ENCODE measurements around the gene ANO5. TPM values are rescaled to one million over a fixed set of nuclear protein-coding genes. Genes with fewer than 3 reads are reported as not detected.

Gene ANO5
- polyA plus RNA-seq, 1 donor (not counting 4 experiments of a cell fraction or from before 2014, with no cell fraction given) = not detected

- no peak overlapping the region for H3K4me3 ChIP-seq (ENCODE audit: control insufficient read depth in 2 of 3, extremely low read depth in 1 of 3, insufficient read depth in 2 of 3, low read depth in 1 of 3, low read length in 3 of 3)
- H3K9me3 ChIP-seq (ENCODE audit: control insufficient read depth, low read depth, low read length) = no peaks in the 10 kb centered on the region
- TF ChIP-seq EZH2 (IDR thresholded peaks at IDR 0.05; ENCODE audit: low read length) (no peak), CTCF (optimal IDR thresholded peaks at IDR 0.05 in 1 of 3, IDR thresholded peaks at IDR 0.05 in 1 of 3, conservative IDR thresholded peaks at IDR 0.05 in 1 of 3; ENCODE audit: extremely low read depth in 1 of 3, insufficient read depth in 2 of 3, low read length in 3 of 3) (no peak)
- dilution Hi-C loops (cut with MboI; ENCODE audit: extremely low pct_ligation_motif_present, low sequenced_read_pairs) = no loop called here
- FAIRE-seq = no peak
- no peaks in the 10 kb centered on the region for H3K36me3 ChIP-seq (ENCODE audit: control insufficient read depth in 2 of 2, extremely low read depth in 1 of 2, insufficient read depth in 2 of 2, low read length in 2 of 2)
- H3K9me1 ChIP-seq (ENCODE audit: control insufficient read depth, extremely low read depth, insufficient read depth, low read length) = no peaks in the 10 kb centered on the region
- no peak overlapping the region for H3K27ac ChIP-seq (ENCODE audit: control insufficient read depth, insufficient read depth, low read length)
- DNase-seq (ENCODE audit: low read depth, low spot score) = no peak
- no peaks in the 10 kb centered on the region for H3K4me1 ChIP-seq (ENCODE audit: control insufficient read depth, extremely low read depth, insufficient read depth, low read length)
- no peak overlapping the region for H2AFZ ChIP-seq (ENCODE audit: control insufficient read depth, low read length)
- no peak overlapping the region for H3K9ac ChIP-seq (ENCODE audit: control insufficient read depth, extremely low read depth, insufficient read depth, low read length)
- no peaks in the 10 kb centered on the region for H3K79me2 ChIP-seq (ENCODE audit: control insufficient read depth, insufficient read depth, low read length)
- H3K27me3 ChIP-seq (ENCODE audit: control insufficient read depth, extremely low read depth, insufficient read depth, low read length) = no peaks in the 10 kb centered on the region
- no peak overlapping the region for H3K4me2 ChIP-seq (ENCODE audit: control insufficient read depth, extremely low read depth, insufficient read depth, low read depth, low read length)
- no peaks in the 10 kb centered on the region for H4K20me1 ChIP-seq (ENCODE audit: control insufficient read depth, extremely low read depth, insufficient read depth, low read length)
Observed at GRCh38 chr11:22199243-22199642, 6.4 kb downstream of the ANO5 start.

DNA sequence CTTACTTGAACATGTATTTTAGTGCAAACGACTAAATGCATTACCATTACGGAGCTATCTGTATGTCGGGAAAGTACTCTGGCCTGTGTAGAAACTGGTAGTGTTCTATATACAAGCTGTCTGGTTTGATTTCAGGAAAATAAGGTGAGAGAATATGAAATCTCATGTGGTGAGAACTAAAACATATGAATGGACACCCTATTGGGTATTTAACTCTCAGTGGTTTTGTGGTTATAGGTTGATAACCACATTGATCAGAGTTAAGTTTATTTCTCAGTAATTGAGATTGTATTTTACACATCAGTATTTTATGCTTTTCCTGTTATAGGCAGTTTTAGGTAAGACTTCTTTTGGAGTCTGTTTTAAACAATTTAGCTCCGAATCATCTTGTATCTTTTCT lies 10.4 kb downstream of the ANO5 start:
- Histone ChIP-seq H4K20me1 (ENCODE audit: control insufficient read depth, extremely low read depth, insufficient read depth, low read length) (no peaks in the 10 kb centered on the region), H2AFZ (ENCODE audit: control insufficient read depth, low read length) (no peak overlapping the region), H3K79me2 (ENCODE audit: control insufficient read depth, insufficient read depth, low read length) (no peaks in the 10 kb centered on the region), H3K9me3 (ENCODE audit: control insufficient read depth, low read depth, low read length) (no peaks in the 10 kb centered on the region), H3K9me1 (ENCODE audit: control insufficient read depth, extremely low read depth, insufficient read depth, low read length) (no peaks in the 10 kb centered on the region), H3K4me2 (ENCODE audit: control insufficient read depth, extremely low read depth, insufficient read depth, low read depth, low read length) (no peak overlapping the region), H3K4me3 (ENCODE audit: control insufficient read depth in 2 of 3, extremely low read depth in 1 of 3, insufficient read depth in 2 of 3, low read depth in 1 of 3, low read length in 3 of 3) (no peak overlapping the region), H3K27me3 (ENCODE audit: control insufficient read depth, extremely low read depth, insufficient read depth, low read length) (no peaks in the 10 kb centered on the region), H3K9ac (ENCODE audit: control insufficient read depth, extremely low read depth, insufficient read depth, low read length) (no peak overlapping the region), H3K36me3 (ENCODE audit: control insufficient read depth in 2 of 2, extremely low read depth in 1 of 2, insufficient read depth in 2 of 2, low read length in 2 of 2) (no peaks in the 10 kb centered on the region), H3K27ac (ENCODE audit: control insufficient read depth, insufficient read depth, low read length) (no peak overlapping the region), H3K4me1 (ENCODE audit: control insufficient read depth, extremely low read depth, insufficient read depth, low read length) (no peaks in the 10 kb centered on the region)
- TF ChIP-seq EZH2 (IDR thresholded peaks at IDR 0.05; ENCODE audit: low read length) = no peak
- no peak for TF ChIP-seq CTCF (optimal IDR thresholded peaks at IDR 0.05 in 1 of 3, IDR thresholded peaks at IDR 0.05 in 1 of 3, conservative IDR thresholded peaks at IDR 0.05 in 1 of 3; ENCODE audit: extremely low read depth in 1 of 3, insufficient read depth in 2 of 3, low read length in 3 of 3)
- FAIRE-seq (no peak), DNase-seq (ENCODE audit: low read depth, low spot score) (no peak)
- dilution Hi-C loops (cut with MboI; ENCODE audit: extremely low pct_ligation_motif_present, low sequenced_read_pairs) = no loop called here
